ENCODE results near the gene ECE1. TPM values are rescaled to one million over a fixed set of nuclear protein-coding genes. Genes with fewer than 3 reads are reported as not detected.

ECE1 gene
- total and polyA plus RNA-seq, 2 of the 13 experiments (the other 11 are each of a cell fraction or from before 2014, with no cell fraction given): 13.5 to 21.2 TPM

DNA sequence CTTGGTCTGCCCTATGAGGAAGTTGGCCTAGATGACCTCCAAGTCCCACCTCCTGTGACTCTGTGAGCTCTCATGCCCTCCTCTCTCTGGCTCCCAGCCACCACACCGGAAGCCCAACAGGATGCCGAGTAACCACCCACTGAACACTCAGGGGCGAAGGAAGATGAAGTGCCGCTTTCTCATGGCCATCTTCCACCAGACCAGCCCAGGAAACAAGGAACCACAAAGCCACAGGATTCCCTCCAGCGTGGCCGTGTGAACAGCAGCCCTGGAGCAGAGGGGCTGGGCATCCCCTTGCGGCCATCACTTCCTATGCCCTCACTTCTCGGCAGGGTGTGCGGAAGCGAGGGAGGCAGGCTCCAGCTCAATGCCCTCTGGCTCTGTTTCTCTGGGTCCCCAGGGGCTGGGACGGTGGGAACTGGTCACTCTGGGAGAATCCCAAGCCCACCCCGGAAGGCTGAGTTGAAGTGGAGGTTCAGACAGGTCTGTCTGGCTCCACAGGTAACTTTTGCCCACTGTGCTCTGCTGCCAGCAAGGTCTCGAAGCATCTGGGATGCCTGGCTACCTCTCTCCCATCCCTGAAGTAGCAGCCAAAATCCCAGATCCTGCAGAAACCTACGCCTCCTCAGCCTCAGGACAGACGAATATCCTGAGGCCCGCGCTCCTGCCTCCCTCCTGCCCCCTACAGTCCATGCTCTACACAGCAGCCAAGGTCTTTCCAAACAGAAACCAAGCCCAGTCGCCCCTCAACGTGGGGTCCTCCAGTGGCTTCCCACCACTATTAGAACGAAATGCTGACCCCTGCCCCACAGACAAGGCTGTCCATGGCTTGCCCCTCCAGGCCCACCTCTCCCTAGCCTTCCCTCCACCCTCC is 44.2 kb upstream of the ECE1 start:
- in situ Hi-C loops (cut with HindIII; ENCODE audit: extremely low pct_ligation_motif_present, low pct_unique_long_range_greater_than_20kb): no loop called here
- Histone ChIP-seq H2AFZ (ENCODE audit: low read length) (no peak overlapping the region), H3K9ac (ENCODE audit: insufficient read depth, low read depth, low read length) (peak overlapping the region; percentile 66), H3K27ac (ENCODE audit: extremely low read length, insufficient read depth, low read length) (peak overlapping the region; percentile 25), H3K27me3 (ENCODE audit: control insufficient read depth in 1 of 2, insufficient read depth in 2 of 2, low read length in 2 of 2) (no peaks in the 10 kb centered on the region), H3K4me3 (replicated peaks in 1 of 3; ENCODE audit: insufficient read depth in 1 of 3, low read depth in 2 of 3, low read length in 3 of 3) (peak overlapping the region; percentile 62 to 78 (median 69)), H4K20me1 (ENCODE audit: insufficient read depth, low read length) (peaks cover 3% of the 10 kb centered on the region; the same call in 1 of the 2 replicates), H3K79me2 (ENCODE audit: insufficient read depth, low read length) (peaks cover 16% of the 10 kb centered on the region), H3K36me3 (replicated peaks in 1 of 2; ENCODE audit: control insufficient read depth in 1 of 2, insufficient read depth in 2 of 2, low read length in 2 of 2) (no peaks in the 10 kb centered on the region), H3K9me3 (ENCODE audit: low read length) (no peaks in the 10 kb centered on the region), H3K4me2 (ENCODE audit: low read depth, low read length) (peak overlapping the region; percentile 93), H3K4me1 (ENCODE audit: insufficient read depth, low read length) (peaks cover 94% of the 10 kb centered on the region)
- BruUV-seq (replicated peaks): no TSS peak
- FAIRE-seq: peak; percentile 62
- no peak for DNase-seq (ENCODE audit: low spot score)
- intact Hi-C loops (cut with micrococcal nuclease; ENCODE audit: unreplicated experiment): loop anchor here (5.0 kb wide), 1 partner anchor 67 kb away; no protein-coding TSS in a partner anchor
- ATAC-seq: peak; percentile 46
- POLR2A ChIA-PET: interaction anchor here (0.6 to 4.3 kb wide), 8 partner anchors 11 to 87 kb away, joined by 3 to 28 read pairs (median 4); no protein-coding TSS in a partner anchor
- CTCF ChIA-PET (ENCODE audit: low intra/inter-chr PET ratio, low total read pairs): interaction anchor here (1.3 to 2.1 kb wide), 3 partner anchors 32 to 79 kb away, joined by 5 to 7 read pairs (median 6); no protein-coding TSS in a partner anchor
- 2% methylated on average over 15 of the region's 20 CpGs for WGBS (ENCODE audit: low lambda C conversion rate)
- TF ChIP-seq RFX3 (CRISPR knock-in tag; IDR thresholded peaks at IDR 0.05) (no peak), IRF2 (CRISPR knock-in tag; IDR thresholded peaks at IDR 0.05) (0 out of 2 replicates have a peak, but pooled peaks have one; percentile 28), ZNF563 (CRISPR knock-in tag; IDR thresholded peaks at IDR 0.05) (0 out of 2 replicates have a peak, but pooled peaks have one; percentile 5), ZFY (CRISPR knock-in tag; IDR thresholded peaks at IDR 0.05) (no peak), DMTF1 (CRISPR knock-in tag; IDR thresholded peaks at IDR 0.05) (no peak), ZBTB7A (CRISPR knock-in tag; IDR thresholded peaks at IDR 0.05) (peak; percentile 79; the same call in 1 of the 2 replicates), GATAD1 (CRISPR knock-in tag; IDR thresholded peaks at IDR 0.05) (no peak), SATB2 (CRISPR knock-in tag; IDR thresholded peaks at IDR 0.05) (no peak), GABPA (IDR thresholded peaks at IDR 0.05; ENCODE audit: low read depth, low read length) (no peak), GABPA (CRISPR knock-in tag; IDR thresholded peaks at IDR 0.05; ENCODE audit: low read depth) (peak; percentile 54; the same call in 1 of the 2 replicates), RARA (CRISPR knock-in tag; IDR thresholded peaks at IDR 0.05) (0 out of 2 replicates have a peak, but pooled peaks have one; percentile 15), CBX5 (CRISPR knock-in tag; IDR thresholded peaks at IDR 0.05; ENCODE audit: borderline replicate concordance) (no peak; the same call in 1 of the 2 replicates), NKX3-1 (CRISPR knock-in tag; IDR thresholded peaks at IDR 0.05) (no peak), ZNF30 (CRISPR knock-in tag; IDR thresholded peaks at IDR 0.05) (no peak), GFI1 (CRISPR knock-in tag; IDR thresholded peaks at IDR 0.05; ENCODE audit: borderline replicate concordance) (no peak)
- TF ChIP-seq, protein P1, sequence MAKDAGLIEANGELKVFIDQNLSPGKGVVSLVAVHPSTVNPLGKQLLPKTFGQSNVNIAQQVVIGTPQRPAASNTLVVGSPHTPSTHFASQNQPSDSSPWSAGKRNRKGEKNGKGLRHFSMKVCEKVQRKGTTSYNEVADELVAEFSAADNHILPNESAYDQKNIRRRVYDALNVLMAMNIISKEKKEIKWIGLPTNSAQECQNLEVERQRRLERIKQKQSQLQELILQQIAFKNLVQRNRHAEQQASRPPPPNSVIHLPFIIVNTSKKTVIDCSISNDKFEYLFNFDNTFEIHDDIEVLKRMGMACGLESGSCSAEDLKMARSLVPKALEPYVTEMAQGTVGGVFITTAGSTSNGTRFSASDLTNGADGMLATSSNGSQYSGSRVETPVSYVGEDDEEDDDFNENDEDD (CRISPR knock-in tag; IDR thresholded peaks at IDR 0.05; ENCODE audit: borderline replicate concordance): peak; percentile 11; the same call in 1 of the 2 replicates
- TF ChIP-seq, protein P2, sequence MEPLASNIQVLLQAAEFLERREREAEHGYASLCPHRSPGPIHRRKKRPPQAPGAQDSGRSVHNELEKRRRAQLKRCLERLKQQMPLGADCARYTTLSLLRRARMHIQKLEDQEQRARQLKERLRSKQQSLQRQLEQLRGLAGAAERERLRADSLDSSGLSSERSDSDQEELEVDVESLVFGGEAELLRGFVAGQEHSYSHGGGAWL (CRISPR knock-in tag; IDR thresholded peaks at IDR 0.05): peak; percentile 56; the same call in 1 of the 2 replicates
- TF ChIP-seq, protein P3, sequence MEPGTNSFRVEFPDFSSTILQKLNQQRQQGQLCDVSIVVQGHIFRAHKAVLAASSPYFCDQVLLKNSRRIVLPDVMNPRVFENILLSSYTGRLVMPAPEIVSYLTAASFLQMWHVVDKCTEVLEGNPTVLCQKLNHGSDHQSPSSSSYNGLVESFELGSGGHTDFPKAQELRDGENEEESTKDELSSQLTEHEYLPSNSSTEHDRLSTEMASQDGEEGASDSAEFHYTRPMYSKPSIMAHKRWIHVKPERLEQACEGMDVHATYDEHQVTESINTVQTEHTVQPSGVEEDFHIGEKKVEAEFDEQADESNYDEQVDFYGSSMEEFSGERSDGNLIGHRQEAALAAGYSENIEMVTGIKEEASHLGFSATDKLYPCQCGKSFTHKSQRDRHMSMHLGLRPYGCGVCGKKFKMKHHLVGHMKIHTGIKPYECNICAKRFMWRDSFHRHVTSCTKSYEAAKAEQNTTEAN (CRISPR knock-in tag; conservative IDR thresholded peaks at IDR 0.05): no peak

Data from HepG2 (cell line).